RPMI7951 (cell line): ENCODE measurements around the gene ADGRE1. TPM values are rescaled to one million over a fixed set of nuclear protein-coding genes. Genes with fewer than 3 reads are reported as not detected.
"Not testable (repeated sequence)": the region's sequence is repeated elsewhere in the genome, so short reads cannot be mapped to it uniquely, and the experiment has no call there.

Experiments
- DNase-seq: peaks from one replicate; pipeline ENCODE4 v3.0.0-alpha.2; 2012; ENCODE audit warnings: low read depth
- total RNA-seq: library from RNA; depleted of rRNA; stranded (reverse); fragments of >200 nt; shearing (Covaris generic); gene quantifications from 2 replicates; pipeline ENCODE4 v1.2.3, GENCODE V29; 2014; rRNA removed

ADGRE1 gene
- total RNA-seq: 6.6 and 7.2 TPM in 2 replicates

- DNase-seq: no peak
Observed at GRCh38 chr19:6887316-6887715, at the start of gene ADGRE1. ADGRE1 (plus strand) TSS chr19:6887579; CDS start chr19:6887609, 30 bp downstream.

DNA sequence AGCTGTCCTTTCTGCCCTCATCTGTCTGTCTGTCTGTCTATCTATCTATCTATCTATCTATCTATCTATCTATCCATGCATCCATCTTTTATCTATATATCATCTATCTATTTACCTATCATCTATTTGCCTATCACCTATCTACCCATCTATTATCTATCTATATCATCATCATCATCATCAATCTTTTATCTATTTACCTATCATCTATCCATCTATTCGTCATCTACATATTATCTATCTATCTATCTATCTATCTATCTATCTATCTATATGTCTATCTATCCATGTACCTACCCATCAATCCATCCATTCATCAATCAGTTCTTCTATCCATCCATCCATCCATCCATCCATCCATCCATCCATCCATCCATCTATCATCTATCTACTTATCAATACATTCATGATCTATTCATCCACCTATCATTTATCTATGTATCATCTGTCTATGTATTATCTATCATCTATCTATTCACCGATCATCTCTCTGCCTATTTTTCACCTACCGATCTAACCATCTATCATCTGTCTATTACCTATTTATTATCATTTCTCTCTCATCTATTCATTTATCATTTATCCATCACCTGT, 49.2 kb upstream of the ADGRE1 start:
- DNase-seq: no peak

GRCh38 chr19:6842871-6843607, 44.3 kb upstream of the ADGRE1 start:
- DNase-seq: no peak

GRCh38 chr19:6847828-6848200, 39.6 kb upstream of the ADGRE1 start:
- DNase-seq: no peak

- no peak for DNase-seq
Observed at GRCh38 chr19:6848986-6849385, 38.4 kb upstream of the ADGRE1 start.

GRCh38 chr19:6849876-6850275, 37.5 kb upstream of the ADGRE1 start:
- no peak for DNase-seq

DNA sequence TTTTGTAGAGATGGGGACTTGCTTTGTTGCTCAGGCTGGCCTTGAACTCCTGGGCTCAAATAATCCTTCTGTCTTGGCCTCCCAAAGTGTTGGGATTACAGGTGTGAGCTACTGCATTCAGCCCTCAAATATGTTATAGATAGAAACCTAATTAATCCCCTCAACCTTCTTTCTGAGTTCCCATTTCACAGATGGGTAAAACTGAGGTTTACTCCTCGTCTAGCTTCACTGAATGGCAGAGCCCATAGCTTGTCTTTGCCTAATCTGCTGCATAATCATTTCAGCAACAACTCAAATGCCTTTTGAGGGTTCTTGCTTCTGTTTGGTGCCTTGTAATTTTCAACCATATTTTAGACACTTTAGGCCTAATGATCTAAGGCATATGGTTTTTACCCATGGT, 36.0 kb upstream of the ADGRE1 start:
- no peak for DNase-seq

GRCh38 chr19:6852001-6852400, 35.4 kb upstream of the ADGRE1 start:
- DNase-seq: no peak

DNA sequence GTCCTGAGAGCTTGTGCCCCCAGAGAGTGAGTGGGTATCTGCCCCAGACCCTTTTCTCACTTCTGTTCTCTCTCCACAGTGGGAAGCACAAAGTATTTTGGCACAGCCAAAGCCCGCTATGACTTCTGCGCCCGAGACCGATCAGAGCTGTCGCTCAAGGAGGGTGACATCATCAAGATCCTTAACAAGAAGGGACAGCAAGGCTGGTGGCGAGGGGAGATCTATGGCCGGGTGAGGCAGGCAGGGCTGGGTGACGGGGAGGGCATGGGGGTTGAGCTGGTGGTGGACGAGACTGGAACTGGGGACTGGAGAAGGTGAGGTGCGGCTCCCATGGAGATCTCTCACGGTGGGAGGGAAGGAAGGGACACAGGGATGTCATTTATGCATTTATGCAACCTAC, 33.5 kb upstream of the ADGRE1 start:
- DNase-seq: no peak

DNA sequence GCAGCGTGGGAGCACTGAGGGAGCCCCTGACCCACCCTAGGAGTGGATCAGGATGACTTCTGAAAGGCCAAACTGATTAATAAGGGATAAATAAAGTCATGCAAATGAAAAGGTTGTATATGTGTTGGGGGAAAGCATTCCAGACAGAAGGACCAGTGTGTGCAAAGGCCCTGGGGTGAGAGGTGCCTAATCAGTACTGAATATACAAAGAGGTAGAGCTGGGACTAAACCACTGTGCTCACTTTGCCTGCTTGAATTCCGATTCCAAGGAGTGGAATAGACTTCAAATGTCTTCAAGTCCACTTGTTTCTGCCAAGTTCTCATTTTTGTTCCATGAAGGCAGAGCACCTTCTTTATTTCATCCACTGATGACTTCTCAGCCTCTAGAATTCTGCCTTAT, 32.6 kb upstream of the ADGRE1 start:
- no peak for DNase-seq

DNA sequence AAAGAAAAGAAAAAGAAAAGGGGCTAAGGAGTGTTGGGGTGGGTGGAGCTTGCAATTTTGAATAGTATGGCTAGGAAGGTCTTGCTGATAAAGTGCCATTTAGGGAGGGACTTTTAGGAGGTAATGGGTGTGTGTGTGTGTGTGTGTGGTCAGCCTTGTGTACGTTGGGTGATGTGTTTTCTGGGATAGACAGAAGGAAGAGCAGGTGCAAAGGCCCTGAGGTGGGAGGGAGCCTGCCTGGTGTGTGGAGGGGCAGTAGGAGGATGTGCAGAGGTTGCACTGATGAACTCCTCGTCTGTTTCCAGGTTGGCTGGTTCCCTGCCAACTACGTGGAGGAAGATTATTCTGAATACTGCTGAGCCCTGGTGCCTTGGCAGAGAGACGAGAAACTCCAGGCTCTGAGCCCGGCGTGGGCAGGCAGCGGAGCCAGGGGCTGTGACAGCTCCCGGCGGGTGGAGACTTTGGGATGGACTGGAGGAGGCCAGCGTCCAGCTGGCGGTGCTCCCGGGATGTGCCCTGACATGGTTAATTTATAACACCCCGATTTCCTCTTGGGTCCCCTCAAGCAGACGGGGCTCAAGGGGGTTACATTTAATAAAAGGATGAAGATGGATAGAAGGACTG, 30.5 kb upstream of the ADGRE1 start:
- no peak for DNase-seq

DNA sequence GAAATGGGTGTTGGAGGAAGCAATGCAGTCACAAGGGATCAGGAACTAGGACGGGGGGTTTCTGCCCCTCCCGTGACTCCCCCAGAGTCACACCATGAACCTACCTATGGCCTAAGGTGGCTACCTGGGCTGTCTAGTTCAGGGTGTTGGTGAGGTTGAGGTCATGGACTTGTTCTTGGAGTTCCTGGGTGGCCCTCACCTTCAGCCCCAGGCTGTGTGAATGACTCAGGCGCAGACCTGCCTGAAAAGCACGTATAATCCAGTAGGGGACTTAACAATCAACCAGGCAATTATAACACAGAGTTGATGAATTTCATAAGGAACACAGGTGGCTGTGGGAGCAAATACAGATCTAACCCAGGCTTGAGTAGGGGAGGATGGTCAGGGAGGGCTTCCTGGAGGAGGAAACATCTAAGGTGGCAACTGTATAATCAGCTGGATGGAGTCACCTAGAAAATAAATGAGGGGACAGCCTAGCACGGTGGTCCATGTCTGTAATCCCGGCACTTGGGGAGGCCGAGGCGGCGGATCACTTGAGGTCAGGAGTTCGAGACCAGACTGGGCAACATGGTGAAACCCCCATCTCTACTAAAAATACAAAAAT, 25.6 kb upstream of the ADGRE1 start:
- no peak for DNase-seq

GRCh38 chr19:6862673-6863078, 24.7 kb upstream of the ADGRE1 start:
- peak; percentile 79 for DNase-seq

DNA sequence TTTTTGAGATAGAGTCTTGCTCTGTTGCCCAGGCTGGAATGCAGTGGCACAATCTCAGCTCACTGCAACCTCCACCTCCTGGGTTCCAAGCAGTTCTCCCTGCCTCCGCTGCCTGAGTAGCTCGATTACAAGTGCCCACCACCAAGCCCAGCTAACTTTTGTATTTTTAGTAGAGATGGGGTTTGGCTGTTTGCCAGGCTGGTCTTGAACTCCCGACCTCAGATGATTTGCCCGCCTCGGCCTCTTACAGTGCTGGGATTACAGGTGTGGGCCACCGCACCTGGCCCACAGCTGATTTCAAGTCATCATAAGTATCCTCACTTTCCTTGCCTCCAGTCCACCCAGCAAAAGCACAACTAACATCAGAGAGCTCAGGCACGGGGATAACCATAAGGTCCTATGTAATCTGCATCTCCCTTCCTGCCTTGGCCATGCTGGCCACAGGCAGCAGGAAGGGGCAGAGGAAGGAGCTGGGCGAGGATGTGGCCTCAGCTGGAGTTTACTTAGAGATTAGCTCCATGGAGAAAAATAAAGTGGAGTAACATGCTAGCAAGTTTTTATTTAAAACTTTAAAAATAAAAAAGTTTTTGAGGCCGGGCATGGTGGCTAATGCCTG, 22.9 kb upstream of the ADGRE1 start:
- no peak for DNase-seq

DNA sequence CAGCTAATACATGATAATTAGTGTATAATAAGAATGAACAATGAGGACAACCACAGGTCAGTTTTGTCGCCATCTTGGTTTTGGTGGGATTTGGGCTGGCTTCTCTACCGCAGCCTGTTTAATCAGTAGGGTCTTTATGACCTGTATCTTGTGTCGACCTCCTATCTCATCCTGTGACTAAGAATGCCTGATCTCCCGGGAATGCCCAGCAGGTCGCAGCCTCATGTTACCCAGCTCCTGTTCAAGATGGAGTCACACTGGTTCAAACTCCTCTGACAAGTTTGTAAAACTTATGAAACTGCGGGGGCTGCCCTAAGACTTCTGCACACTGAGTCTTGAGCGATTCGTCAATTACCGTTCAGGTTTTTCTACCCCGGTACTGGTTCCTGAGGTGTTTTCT, 21.5 kb upstream of the ADGRE1 start:
- DNase-seq: no peak

DNA sequence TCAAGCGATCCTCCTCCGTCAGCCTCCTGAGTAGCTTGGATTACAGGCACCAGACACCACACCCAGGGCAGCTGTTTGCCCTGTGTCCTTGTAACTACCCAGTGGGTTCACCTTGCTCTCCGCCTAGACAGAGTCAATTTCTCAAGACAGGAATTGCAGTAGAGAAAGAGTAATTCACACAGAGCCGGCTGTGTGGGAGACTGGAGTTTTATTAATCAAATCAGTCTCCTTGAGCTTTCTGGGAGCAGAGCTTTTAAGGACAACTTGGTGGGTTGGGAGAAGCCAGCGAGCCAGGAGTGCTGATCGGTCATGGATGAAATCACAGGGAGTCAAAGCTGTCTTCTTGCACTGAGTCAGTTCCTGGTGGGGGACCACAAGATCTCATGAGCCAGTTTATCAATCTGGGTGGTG, 20.6 kb upstream of the ADGRE1 start:
- peak; percentile 53 for DNase-seq

DNA sequence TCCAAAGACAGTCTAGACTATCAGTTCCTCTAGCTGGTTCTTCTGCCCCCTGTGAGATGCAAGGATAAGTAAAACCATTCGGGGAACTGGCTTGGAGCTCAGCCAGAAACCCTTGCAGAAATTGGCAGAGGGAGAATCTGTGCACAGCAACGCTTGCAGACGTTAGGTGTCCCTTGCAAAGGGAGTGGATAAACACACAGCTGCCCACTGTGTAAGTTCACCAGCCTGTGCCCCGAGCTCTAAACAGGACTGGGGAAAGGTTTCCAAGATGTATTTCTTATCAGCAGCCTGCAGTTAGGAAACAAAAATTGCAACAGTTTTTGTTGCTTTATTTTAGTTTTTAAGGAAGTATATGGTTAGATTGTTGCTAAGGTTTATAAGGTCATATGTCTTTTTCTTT, 19.0 kb upstream of the ADGRE1 start:
- peak; percentile 46 for DNase-seq

GRCh38 chr19:6869151-6869882, 18.1 kb upstream of the ADGRE1 start:
- not testable (repeated sequence) for DNase-seq

DNA sequence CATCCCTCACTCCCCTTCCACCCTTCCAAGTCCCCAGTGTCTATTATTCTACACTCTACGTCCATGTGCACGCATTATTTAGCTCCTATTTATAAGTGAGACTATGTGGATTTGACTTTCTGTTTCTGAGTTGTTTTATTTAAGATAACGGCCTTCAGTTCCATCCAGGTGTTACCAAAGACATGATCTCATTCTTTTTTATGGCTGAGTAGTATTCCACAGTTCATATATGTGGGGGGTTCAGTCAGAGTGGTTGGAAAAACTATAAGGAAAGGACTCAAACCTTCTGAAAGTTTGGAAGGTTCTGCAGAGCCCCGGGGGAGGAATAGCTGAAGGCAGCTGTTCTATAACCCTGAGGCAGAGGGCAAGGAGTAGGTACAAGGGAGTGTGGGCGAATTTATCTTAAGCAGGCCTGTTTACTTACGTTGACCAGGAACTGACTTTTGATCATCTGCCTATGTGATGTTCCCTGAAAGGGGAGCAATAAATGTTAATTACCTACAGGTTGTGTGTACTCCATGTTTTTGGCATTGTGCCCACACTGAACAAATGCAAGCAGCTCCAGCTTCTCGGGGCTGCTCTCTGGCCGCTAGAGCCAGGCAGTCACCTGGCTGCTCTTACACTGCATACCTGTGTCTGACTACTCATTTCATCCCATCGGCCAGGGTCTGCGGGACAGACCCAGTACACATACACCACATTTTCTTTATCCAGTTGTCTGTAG, 13.5 kb upstream of the ADGRE1 start:
- DNase-seq: no peak

GRCh38 chr19:6875218-6875617, 12.2 kb upstream of the ADGRE1 start:
- no peak for DNase-seq

- DNase-seq: no peak
Observed at GRCh38 chr19:6876748-6877147, 10.6 kb upstream of the ADGRE1 start.
